GM19023 (cell line): ENCODE results near the gene FNIP1.
"Not testable (repeated sequence)": the region's sequence is repeated elsewhere in the genome, so short reads cannot be mapped to it uniquely, and the experiment has no call there.

ENCODE experiments used
- ATAC-seq: cut with Tn5 transposase; IDR thresholded peaks from one replicate; pipeline ENCODE4 v1.9.1; 2021; ENCODE audit warnings: mild to moderate bottlenecking, moderate library complexity; ENCODE audit not compliant: unreplicated experiment

FNIP1 gene

DNA sequence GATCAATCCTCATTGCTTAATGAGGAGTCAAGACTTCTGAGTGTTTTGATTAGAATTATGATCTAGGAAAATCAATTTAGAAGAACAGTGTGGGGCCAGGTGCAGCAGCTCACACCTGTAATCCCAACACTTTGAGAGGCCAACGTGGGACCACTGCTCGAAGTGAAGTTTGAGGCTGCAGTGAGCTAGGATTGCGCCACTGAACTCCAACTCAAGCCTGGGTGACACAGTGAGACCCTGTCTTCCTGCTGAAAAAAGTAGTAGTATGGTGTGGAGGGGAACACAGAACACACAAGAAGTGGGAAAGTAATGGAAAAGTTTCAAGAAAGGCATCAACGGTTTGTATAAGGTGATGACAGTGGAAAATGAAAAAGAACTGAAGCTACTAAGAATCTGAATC, 9.1 kb downstream of the FNIP1 start:
- ATAC-seq, result no peak

DNA sequence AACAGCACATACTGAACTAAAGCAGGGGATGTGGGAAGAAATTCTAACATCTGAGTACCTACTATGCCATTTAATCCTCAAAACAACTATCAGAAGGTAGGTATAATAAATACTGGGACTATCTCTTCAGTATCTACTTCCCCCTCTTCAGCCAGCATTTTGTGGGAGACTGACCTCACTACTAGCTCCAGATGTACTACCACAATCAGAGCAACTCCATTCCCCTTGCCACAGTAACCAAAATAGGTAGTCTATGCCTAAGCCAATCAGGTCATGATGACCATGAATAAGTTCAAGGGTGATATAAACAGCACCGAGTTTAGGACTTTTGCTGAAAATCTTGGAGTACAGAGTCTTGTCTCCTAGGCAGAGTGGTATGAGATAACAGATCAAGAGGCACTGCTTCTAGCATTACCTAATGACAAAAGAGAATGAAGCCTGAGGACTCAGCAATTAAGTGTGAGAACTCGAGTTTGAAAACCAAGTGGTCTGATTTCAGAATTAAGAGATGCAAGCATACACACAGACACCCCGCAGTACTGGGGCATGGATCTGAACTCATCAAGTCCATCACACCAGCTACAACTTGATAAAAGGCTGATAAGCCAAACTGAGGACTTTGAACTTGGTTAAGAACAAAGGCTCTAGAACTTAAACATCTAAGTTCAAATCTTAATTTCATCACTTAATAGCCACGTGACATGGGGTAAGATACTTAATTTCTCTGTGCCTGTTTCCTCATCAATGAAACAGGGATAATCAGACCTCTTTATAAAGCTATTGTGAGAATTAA, 9.7 kb downstream of the FNIP1 start:
- ATAC-seq, result no peak

GRCh38 chr5:131786036-131786435, 10.8 kb downstream of the FNIP1 start:
- ATAC-seq, result no peak

- ATAC-seq, result no peak
Measured at GRCh38 chr5:131783874-131784273, 12.9 kb downstream of the FNIP1 start.

DNA sequence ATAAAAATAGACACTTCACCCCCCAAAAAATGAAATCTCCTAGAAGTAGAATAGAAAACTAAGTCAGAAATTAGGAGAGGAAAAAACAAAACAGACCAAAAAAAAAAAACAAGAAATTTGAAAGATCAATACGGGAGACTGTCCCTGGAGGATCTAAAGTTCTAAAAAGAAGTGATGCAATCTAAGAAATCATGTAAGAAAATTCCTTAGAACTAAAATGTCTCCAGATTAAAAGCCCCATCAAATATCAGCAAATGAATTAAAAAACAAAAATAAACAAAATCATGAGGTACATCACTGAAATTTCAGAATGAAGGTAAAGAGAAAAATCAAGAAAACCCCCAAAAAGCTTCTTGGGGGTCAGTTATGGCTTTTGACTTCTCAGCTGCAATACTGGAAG, 13.5 kb downstream of the FNIP1 start:
- no peak for ATAC-seq

- no peak for ATAC-seq
Measured at GRCh38 chr5:131782717-131783116, 14.1 kb downstream of the FNIP1 start.

DNA sequence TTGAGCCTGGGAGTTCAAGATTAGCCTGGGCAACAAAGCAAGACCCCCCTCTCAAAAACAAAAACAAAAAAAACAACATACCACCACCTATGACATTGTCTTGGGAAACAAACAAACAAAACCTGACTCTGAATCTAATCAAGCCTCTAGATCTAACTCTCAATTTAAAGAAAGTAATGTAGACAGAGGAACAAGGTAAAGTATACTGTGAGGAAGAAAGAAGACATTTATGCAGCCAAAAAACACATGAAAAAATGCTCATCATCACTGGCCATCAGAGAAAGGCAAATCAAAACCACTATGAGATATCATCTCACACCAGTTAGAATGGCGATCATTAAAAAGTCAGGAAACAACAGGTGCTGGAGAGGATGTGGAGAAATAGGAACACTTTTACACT, 18.7 kb downstream of the FNIP1 start:
- not testable (repeated sequence) for ATAC-seq

DNA sequence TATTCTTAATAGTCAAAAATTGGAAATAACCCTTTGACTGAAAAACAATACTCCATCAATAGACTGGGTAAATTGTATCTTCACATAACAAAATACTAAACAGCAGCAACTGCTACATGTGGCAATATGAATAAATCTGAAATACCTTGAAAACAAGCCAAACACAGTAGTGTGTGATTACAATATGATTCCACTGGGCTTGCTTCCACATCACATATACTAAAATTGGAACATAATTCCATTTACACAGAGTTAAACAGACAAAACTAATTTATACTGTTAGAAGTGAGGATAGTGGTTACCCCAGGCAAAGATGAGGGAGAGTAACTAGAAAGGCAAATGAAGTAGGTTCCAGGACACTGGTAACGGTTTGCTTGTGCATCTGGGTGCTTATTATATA, 20.4 kb downstream of the FNIP1 start:
- no peak for ATAC-seq

DNA sequence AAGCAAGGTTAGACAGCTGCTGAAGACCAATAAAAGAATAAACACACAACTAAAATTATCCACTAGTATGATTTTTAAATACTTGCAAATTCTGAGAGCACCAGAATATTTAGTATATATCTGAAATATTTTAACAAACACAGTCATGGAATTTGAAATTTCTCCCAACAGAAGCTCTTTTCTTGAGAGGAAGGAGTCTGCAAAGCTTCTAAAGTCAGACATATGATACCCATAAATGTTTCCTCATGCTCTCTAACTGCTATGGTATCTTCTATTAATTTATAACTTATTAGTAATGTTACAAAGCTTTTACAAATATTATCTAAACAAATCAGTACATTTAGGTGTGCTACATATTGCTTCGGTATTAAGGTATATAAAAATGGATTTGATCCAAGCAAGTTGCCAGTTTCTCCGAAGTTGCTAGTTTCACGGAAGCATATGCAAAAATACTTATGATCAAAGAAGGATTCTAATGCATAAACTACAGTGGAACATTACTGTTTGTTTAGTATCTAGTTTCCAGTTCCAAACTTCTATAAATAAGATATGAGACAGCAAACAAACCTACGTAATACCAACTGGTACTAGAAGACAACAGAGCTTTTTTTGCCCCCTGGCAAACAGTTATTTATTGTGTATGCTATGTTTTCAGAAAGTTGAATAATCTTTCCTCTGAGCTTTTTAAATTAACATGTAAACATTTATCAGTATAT, 22.0 kb downstream of the FNIP1 start:
- ATAC-seq, result no peak

GRCh38 chr5:131773805-131774204, 23.0 kb downstream of the FNIP1 start:
- no peak for ATAC-seq

- no peak for ATAC-seq
Measured at GRCh38 chr5:131771692-131772091, 25.1 kb downstream of the FNIP1 start.

GRCh38 chr5:131769961-131770360, 26.9 kb downstream of the FNIP1 start:
- no peak for ATAC-seq

- ATAC-seq, result no peak
Measured at GRCh38 chr5:131769336-131769735, 27.5 kb downstream of the FNIP1 start.

GRCh38 chr5:131767891-131768290, 28.9 kb downstream of the FNIP1 start:
- ATAC-seq, result no peak

DNA sequence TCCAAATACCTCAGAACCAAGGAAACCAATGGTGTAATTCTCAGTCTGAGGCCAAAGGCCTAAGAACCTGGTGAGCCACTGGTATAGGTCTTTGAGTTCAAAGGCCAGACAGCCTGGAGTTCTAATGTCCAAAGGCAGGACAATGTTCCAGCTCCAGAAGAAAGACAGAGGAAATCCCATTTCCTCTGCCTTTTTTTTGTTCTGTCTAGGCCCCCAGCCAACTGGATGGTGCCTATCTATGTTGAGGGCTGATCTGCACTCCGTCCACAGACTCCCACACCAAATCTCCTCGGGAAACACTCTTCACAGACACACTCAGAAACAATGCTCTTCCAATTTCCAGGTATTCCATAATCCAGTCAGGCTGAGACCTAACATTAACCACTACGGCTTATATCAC, 30.1 kb downstream of the FNIP1 start:
- no peak for ATAC-seq

DNA sequence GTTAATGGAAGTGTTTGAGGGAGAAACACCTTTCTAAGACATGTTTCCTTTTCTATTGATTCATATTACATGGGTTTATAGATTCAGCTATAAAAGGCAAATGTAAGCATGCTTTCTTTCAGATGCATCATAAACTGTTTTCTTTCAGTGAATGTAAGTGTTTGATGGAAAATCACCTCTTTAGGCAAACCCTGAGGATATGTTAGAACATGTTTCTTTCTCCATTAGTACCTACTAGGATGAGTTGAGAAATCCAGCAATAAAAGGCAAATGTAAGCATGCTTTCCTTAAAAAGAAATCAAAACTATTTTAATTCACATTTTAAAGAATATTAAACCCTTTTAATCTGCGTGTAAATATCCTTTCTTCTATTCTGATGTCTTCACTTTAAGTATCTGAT, 31.6 kb downstream of the FNIP1 start:
- ATAC-seq, result no peak

GRCh38 chr5:131763968-131764367, 32.8 kb downstream of the FNIP1 start:
- no peak for ATAC-seq

GRCh38 chr5:131760793-131761192, 36.0 kb downstream of the FNIP1 start:
- ATAC-seq, result no peak

DNA sequence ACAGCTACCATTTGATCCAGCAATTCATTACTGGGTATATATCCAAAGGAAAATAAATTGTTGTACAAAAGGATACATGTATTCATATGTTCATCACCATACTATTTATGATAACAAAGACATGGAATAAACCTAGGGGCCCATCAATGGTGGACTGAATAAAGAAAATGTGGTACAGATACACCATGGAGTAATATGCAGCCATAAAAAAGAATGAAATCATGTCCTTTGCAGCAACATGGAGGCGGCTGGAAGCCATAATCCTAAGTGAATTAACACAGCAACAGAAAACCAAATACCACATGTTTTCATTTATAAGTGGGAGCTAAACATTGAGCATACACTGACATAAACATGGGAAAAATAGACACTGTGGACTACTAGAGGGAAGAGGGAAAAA, 37.1 kb downstream of the FNIP1 start:
- ATAC-seq, result no peak

- no peak for ATAC-seq
Measured at GRCh38 chr5:131758520-131758900, 38.3 kb downstream of the FNIP1 start.

DNA sequence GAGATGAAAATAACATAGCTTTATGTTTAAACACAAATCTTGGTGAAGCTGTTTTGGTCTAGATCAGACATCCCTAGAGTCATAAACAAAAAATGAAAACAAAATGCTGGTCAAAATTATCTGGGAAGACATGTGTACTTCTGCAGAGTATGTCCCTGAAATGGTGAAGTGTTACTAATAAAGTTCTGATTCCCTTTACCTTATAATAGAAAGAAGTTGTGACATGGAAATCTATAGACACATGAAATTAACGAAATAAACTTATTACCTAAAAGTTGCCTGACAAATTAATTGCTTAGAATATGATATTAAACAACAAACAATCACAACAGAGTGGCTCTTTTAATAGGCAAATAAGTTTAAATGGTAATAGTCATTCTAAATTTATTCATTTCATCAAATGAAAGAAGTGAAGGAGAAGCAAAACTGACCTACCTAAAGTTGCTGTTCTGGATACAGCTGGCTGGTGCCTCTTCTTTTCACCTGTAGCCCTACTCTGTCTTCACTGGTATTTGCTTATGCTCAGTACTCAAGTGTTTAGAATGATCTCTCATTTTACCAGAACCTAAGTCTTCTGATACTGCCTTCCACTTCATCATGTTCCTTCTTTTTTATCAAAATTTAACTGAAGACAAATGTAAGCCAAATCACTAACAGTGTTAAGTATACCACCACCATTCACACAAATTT, 38.8 kb downstream of the FNIP1 start:
- no peak for ATAC-seq

- ATAC-seq, result no peak
Measured at GRCh38 chr5:131756942-131757341, 39.9 kb downstream of the FNIP1 start.
